Adrenal gland (tissue), 12 donors: Measurements from ENCODE around the gene C20orf202. TPM values are rescaled to one million over a fixed set of nuclear protein-coding genes. Genes with fewer than 3 reads are reported as not detected.

Source experiments
- DNase-seq, 7 donors: peaks; one replicate each; pipeline ENCODE4 v3.0.0-alpha.2; 2019 to 2020
- H3K27ac ChIP-seq, 5 donors: fragments of 200-600 bp; sonication (generic) in 4 of 5; 1 replicate in 3 of 5; 2 replicates in 2 of 5; pipeline versions ENCODE4 v1.5.1 to v1.8.0; 2016 to 2020; ENCODE audit warnings: mild to moderate bottlenecking in 1 of 5
- H3K27me3 ChIP-seq: fragments of 200-600 bp; 2 replicates; pipeline ENCODE4 v1.8.0; 2021
- H3K36me3 ChIP-seq, 2 donors: fragments of 200-600 bp; replicated peaks in 1 of 2; 1 replicate in 1 of 2; 2 replicates in 1 of 2; pipeline versions ENCODE4 v1.5.1 to v1.8.0; 2018 to 2022
- H3K4me1 ChIP-seq, 2 donors: fragments of 200-600 bp; replicated peaks in 1 of 2; 1 replicate in 1 of 2; 2 replicates in 1 of 2; pipeline versions ENCODE4 v1.5.1 to v1.8.0; 2018 to 2021
- H3K4me3 ChIP-seq, 4 donors: fragments of 200-600 bp; sonication (generic) in 3 of 4; one replicate each; pipeline ENCODE4 v1.5.1; 2016 to 2018
- H3K9me3 ChIP-seq, 3 donors: fragments of 200-600 bp; sonication (generic) in 1 of 3; replicated peaks in 1 of 3; 1 replicate in 2 of 3; 2 replicates in 1 of 3; pipeline versions ENCODE4 v1.5.1 to v1.8.0; 2016 to 2021
- CTCF ChIP-seq, 6 experiments: fragments of 450-650 bp in 4 of 6; fragments of 200-600 bp in 2 of 6; sonication (generic) in 1 of 6; IDR thresholded peaks; 1 replicate in 5 of 6; 2 replicates in 1 of 6; pipeline versions ENCODE4 v1.5.1 to v1.8.0; 2016 to 2021; ENCODE audit warnings: antibody characterized with exemption in 6 of 6, mild to moderate bottlenecking in 2 of 6, moderate library complexity in 1 of 6
- POLR2A ChIP-seq, 2 donors: fragments of 450-650 bp; IDR thresholded peaks; one replicate each; pipeline ENCODE4 v1.6.1; 2017; ENCODE audit warnings: antibody characterized with exemption in 2 of 2, mild to moderate bottlenecking in 2 of 2, moderate library complexity in 1 of 2
- WGBS, 4 donors: extraction: QIAGEN DNeasy Blood & Tissue Kit in 2 of 4; methylation state at CpG; one replicate each; pipeline versions ENCODE4 v1.1.5 to v1.1.7; 2013 to 2017; 5-methylcytosine and 5-hydroxymethylcytosine counted together
- intact Hi-C, 2 donors: fragments of 100-400 bp; cut with DNase I; formaldehyde crosslinking; loops; one replicate each; pipeline versions ENCODE4 v1.14.1 to v1.15.0; 2022 to 2023
- polyA plus RNA-seq, 3 donors: library from polyadenylated mRNA; stranded (reverse); fragments of 200-250 nt in 2 of 3; fragments of 350-450 nt in 1 of 3; fragmentation: Illumina TruSeq in 1 of 3; extraction: RNeasy Lipid Tissue Mini Kit (QIAGEN cat#74804) in 1 of 3; gene quantifications; one replicate each; pipeline ENCODE4 v1.2.3, GENCODE V29; 2013 to 2014
- total RNA-seq, 9 donors: library from RNA; depleted of rRNA in 4 of 9; stranded (reverse); fragments of >200 nt in 4 of 9; fragments of 120-200 nt in 1 of 9; fragmentation: NEBNext Ultra II Directional in 1 of 9; extraction: Animal tissue kit (Norgen Biotek cat#: 25700) in 1 of 9; gene quantifications; one replicate each; pipeline versions ENCODE4 v1.1.0 to v1.2.4, GENCODE V29; 2013 to 2023
- donor health status: healthy with polysubstance abuse.
- donor health status: Bipolar disorder and iron deficiency.
- donor health status: DM: yes; HTN: yes; CAD: no.
- donor health status: DM: no; HTN: no; CAD: no.
- donor health status: DM: no; HTN: no; CAD: no.
- donor health status: DM: yes; HTN: yes; CAD: no.

Gene C20orf202
- total and polyA plus RNA-seq, 12 donors = 0.17 to 0.95 (median 0.36) TPM; not detected in 3

DNA sequence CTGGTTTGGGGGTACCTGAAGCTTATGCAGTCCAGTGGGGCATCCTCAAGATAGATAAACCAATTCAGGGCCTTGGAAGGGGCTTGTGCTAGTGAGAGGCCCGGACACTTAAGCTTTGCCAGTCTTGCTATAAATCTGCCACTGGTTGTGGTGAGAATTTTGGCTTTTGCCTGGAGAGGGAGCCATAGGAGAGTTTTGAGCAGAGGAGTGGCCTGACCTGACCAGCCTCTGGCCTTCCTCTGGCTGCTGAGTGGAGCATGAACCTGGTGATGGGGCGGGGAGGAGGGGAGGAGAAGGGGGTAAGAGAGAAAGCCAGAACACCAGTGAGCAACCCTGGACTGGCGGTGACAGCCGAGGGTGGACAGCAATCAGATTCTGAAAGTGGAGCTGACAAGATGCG is 25.6 kb upstream of the C20orf202 start:
- Histone ChIP-seq H3K27ac (no peak overlapping the region), H3K4me1 (no peaks in the 10 kb centered on the region), H3K9me3 (no peaks in the 10 kb centered on the region), H3K4me3 (no peak overlapping the region), H3K27me3 (no peaks in the 10 kb centered on the region), H3K36me3 (peaks cover 0 to 2% of the 10 kb centered on the region in 2 donors)
- TF ChIP-seq POLR2A (IDR thresholded peaks at IDR 0.05) = no peak
- no peak for TF ChIP-seq CTCF (IDR thresholded peaks at IDR 0.05)
- no peak for DNase-seq
- intact Hi-C loops = no loop called here
- WGBS, 4 donors = 80 to 89% (median 87%) methylated on average over 5 of the region's 5 CpGs

DNA sequence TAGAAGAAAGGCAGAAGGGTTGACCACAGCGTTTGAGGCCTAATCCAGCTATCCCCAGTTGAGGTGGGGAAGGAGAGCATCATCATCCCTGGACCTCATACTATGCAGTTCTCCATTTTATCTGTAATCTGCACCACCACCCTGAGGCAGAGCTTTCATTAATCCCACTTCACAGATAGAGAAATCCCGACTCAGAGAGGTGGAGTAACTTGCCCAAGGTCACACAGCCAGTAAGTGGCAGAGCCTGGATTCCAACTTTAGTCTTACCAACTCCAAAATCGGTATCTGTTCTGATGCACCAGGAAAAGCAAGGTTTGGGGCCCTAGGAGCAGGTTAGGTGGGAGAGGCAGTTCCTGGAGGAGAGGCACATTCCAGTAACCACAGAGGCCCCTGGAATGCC is 25.2 kb upstream of the C20orf202 start:
- no peak for TF ChIP-seq CTCF (IDR thresholded peaks at IDR 0.05)
- no peak for TF ChIP-seq POLR2A (IDR thresholded peaks at IDR 0.05)
- peaks cover 0 to 2% of the 10 kb centered on the region in 2 donors for H3K36me3 ChIP-seq
- H3K9me3 ChIP-seq = no peaks in the 10 kb centered on the region
- H3K4me3 ChIP-seq = no peak overlapping the region
- H3K27me3 ChIP-seq = no peaks in the 10 kb centered on the region
- no peak for DNase-seq
- intact Hi-C loops = no loop called here
- WGBS, 4 donors = 75 to 91% (median 89%) methylated on average over 3 of the region's 3 CpGs
- H3K4me1 ChIP-seq = no peaks in the 10 kb centered on the region
- no peak overlapping the region for H3K27ac ChIP-seq

DNA sequence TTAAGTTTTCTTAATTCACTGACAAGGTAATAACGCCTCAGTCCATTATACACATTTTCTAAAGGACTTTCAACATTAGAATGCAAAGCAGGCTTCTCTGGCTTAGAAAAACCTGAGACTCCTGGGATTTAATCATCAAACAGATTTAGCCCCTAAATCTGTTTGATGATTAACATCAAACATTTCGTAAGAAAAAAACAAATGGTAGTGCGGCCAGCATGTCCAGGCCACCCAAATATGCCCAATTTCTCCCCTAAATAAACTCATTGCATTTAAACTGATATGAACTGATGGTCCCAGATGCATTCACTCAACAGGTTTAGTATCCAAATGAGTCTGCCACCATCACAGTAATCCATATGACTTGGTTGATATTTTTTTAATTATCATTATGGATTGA is 24.6 kb upstream of the C20orf202 start:
- H3K9me3 ChIP-seq = no peaks in the 10 kb centered on the region
- peaks cover 0 to 2% of the 10 kb centered on the region in 2 donors for H3K36me3 ChIP-seq
- TF ChIP-seq CTCF (IDR thresholded peaks at IDR 0.05) (no peak), POLR2A (IDR thresholded peaks at IDR 0.05) (no peak)
- 92 to 98% (median 96%) methylated on average over 3 of the region's 3 CpGs for WGBS, 4 donors
- H3K27ac ChIP-seq = no peak overlapping the region
- no peak overlapping the region for H3K4me3 ChIP-seq
- H3K4me1 ChIP-seq = no peaks in the 10 kb centered on the region
- no peak for DNase-seq
- intact Hi-C loops = no loop called here
- no peaks in the 10 kb centered on the region for H3K27me3 ChIP-seq

GRCh38 chr20:1180949-1181348 is 22.3 kb upstream of the C20orf202 start:
- no peak for TF ChIP-seq POLR2A (IDR thresholded peaks at IDR 0.05)
- TF ChIP-seq CTCF (IDR thresholded peaks at IDR 0.05) = no peak
- intact Hi-C loops = no loop called here
- DNase-seq = no peak
- Histone ChIP-seq H3K4me3 (no peak overlapping the region), H3K27ac (no peak overlapping the region), H3K27me3 (peaks cover 3% of the 10 kb centered on the region), H3K36me3 (peaks cover 0 to 2% of the 10 kb centered on the region in 2 donors), H3K9me3 (no peaks in the 10 kb centered on the region), H3K4me1 (peaks cover 4 to 6% of the 10 kb centered on the region in 2 donors)
- WGBS, 4 donors = 86 to 97% (median 96%) methylated on average over 14 to 27 of the region's 27 CpGs
